Loucy (cell line): ENCODE results near the gene SETBP1.

Source experiments
- H2AFZ ChIP-seq: fragments of 200-600 bp; sonication (generic); 2 replicates; pipeline ENCODE4 v1.6.0; 2016; ENCODE audit warnings: antibody characterized with exemption, mild to moderate bottlenecking, low read length, moderate library complexity
- H3F3A ChIP-seq: fragments of 200-600 bp; 2 replicates; pipeline ENCODE4 v1.6.0; 2016; ENCODE audit warnings: antibody characterized with exemption, low read depth, mild to moderate bottlenecking
- H3K27me3 ChIP-seq: fragments of 200-600 bp; sonication (generic); 2 replicates; pipeline ENCODE4 v1.6.1; 2014; ENCODE audit warnings: low read length, mild to moderate bottlenecking; ENCODE audit not compliant: insufficient read depth, poor library complexity, severe bottlenecking
- H3K36me3 ChIP-seq: fragments of 200-600 bp; sonication (generic); 2 replicates; pipeline ENCODE4 v1.6.1; 2016; ENCODE audit warnings: low read length; ENCODE audit not compliant: insufficient read depth
- H3K4me1 ChIP-seq: fragments of 200-600 bp; sonication (generic); 2 replicates; pipeline ENCODE4 v1.5.1; 2014; ENCODE audit warnings: low read length, mild to moderate bottlenecking; ENCODE audit not compliant: insufficient read depth, poor library complexity, severe bottlenecking
- H3K4me2 ChIP-seq: fragments of 200-600 bp; sonication (generic); 2 replicates; pipeline ENCODE4 v1.6.0; 2014; ENCODE audit warnings: antibody characterized with exemption, low read length, low read depth, mild to moderate bottlenecking; ENCODE audit not compliant: poor library complexity, severe bottlenecking
- H3K4me3 ChIP-seq: fragments of 200-600 bp; sonication (generic); 2 replicates; pipeline ENCODE4 v1.5.1; 2014; ENCODE audit warnings: low read length, mild to moderate bottlenecking, mixed read lengths; ENCODE audit not compliant: poor library complexity, severe bottlenecking
- H3K79me2 ChIP-seq: fragments of 200-600 bp; sonication (generic); 2 replicates; pipeline ENCODE4 v1.6.1; 2014; ENCODE audit warnings: low read length; ENCODE audit not compliant: insufficient read depth
- H3K9ac ChIP-seq: fragments of 200-600 bp; sonication (generic); 2 replicates; pipeline ENCODE4 v1.6.0; 2014; ENCODE audit warnings: mild to moderate bottlenecking, low read depth, low read length, moderate library complexity; ENCODE audit not compliant: poor library complexity, severe bottlenecking
- H3K9me2 ChIP-seq: fragments of 200-600 bp; sonication (generic); replicated peaks from 2 replicates; pipeline ENCODE4 v1.6.1; 2016; ENCODE audit warnings: low read depth, low read length, mixed read lengths
- H3K9me3 ChIP-seq: fragments of 200-600 bp; sonication (generic); 2 replicates; pipeline ENCODE4 v1.6.1; 2014; ENCODE audit warnings: mild to moderate bottlenecking, antibody characterized with exemption, low read length, low read depth; ENCODE audit not compliant: insufficient read depth
- H4K20me1 ChIP-seq: fragments of 200-600 bp; sonication (generic); 2 replicates; pipeline ENCODE4 v1.6.0; 2014; ENCODE audit warnings: antibody characterized with exemption, low read length, mild to moderate bottlenecking; ENCODE audit not compliant: insufficient read depth, poor library complexity, severe bottlenecking
- EZH2phosphoT487 ChIP-seq: fragments of 200-600 bp; IDR thresholded peaks from 2 replicates; pipeline ENCODE4 v1.6.1; 2018; ENCODE audit warnings: antibody characterized with exemption, mild to moderate bottlenecking, moderate library complexity, borderline replicate concordance
- TF ChIP-seq, protein P1 (sequence below): fragments of 200-600 bp; sonication (generic); conservative IDR thresholded peaks from 2 replicates; pipeline ENCODE4 v1.5.1; 2014; ENCODE audit warnings: mild to moderate bottlenecking, antibody characterized with exemption, low read length

SETBP1 gene

DNA sequence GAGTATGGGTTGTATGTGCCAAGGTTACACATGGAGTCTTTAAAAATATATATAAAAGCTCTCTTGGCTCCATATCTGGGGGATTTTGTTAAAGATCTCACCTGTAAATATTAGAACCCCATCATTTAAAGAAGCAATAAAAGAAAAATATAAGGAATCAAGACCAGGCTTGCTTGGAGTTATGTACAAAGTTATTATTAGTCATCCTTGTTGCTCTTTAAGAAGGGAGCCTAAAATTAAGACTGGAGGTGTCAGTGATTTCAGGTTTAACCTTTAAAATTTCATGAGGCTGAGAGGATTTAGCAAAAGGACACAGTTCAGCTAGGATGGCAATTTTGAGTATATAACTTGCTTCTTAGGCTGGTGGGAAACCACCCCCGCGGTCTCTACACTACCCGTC is 181.4 kb downstream of the SETBP1 start:
- no peak overlapping the region for H2AFZ ChIP-seq
- H3K9me3 ChIP-seq, result no peaks in the 10 kb centered on the region
- H3K79me2 ChIP-seq, result peaks cover 38% of the 10 kb centered on the region
- H3K4me2 ChIP-seq, result no peak overlapping the region
- no peak overlapping the region for H3K9ac ChIP-seq
- H3K27me3 ChIP-seq, result no peaks in the 10 kb centered on the region
- no peaks in the 10 kb centered on the region for H4K20me1 ChIP-seq
- H3F3A ChIP-seq, result peaks cover 3% of the 10 kb centered on the region; the same call in 1 of the 2 replicates
- TF ChIP-seq, protein P1, sequence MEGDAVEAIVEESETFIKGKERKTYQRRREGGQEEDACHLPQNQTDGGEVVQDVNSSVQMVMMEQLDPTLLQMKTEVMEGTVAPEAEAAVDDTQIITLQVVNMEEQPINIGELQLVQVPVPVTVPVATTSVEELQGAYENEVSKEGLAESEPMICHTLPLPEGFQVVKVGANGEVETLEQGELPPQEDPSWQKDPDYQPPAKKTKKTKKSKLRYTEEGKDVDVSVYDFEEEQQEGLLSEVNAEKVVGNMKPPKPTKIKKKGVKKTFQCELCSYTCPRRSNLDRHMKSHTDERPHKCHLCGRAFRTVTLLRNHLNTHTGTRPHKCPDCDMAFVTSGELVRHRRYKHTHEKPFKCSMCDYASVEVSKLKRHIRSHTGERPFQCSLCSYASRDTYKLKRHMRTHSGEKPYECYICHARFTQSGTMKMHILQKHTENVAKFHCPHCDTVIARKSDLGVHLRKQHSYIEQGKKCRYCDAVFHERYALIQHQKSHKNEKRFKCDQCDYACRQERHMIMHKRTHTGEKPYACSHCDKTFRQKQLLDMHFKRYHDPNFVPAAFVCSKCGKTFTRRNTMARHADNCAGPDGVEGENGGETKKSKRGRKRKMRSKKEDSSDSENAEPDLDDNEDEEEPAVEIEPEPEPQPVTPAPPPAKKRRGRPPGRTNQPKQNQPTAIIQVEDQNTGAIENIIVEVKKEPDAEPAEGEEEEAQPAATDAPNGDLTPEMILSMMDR, result no peak
- TF ChIP-seq EZH2phosphoT487, result no peak
- no peaks in the 10 kb centered on the region for H3K36me3 ChIP-seq
- peaks cover 36% of the 10 kb centered on the region for H3K4me1 ChIP-seq
- H3K9me2 ChIP-seq, result no peaks in the 10 kb centered on the region
- H3K4me3 ChIP-seq, result no peak overlapping the region

DNA sequence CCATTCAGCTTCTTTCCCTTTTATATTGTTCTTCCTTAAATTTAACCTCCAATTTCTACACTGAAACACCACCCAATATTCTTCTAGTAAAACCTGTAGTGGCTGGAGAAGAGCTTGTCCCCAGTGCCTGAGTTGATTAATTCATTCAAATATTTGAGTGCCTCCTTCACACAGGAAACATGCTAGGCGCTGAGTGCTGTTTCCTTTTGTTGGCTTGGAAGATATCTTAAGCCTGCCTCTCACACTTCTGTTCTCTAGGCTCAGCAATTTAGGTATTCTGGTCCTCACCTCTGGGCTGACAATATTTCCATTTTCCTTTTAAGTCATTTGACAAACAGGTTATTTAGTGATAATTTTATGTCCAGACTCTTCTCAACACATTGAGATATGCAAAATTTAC is 185.4 kb downstream of the SETBP1 start:
- Histone ChIP-seq H3K4me3 (no peak overlapping the region), H3K9me3 (no peaks in the 10 kb centered on the region), H3K36me3 (no peaks in the 10 kb centered on the region), H3K4me1 (peaks cover 75% of the 10 kb centered on the region), H3K9me2 (no peaks in the 10 kb centered on the region), H3F3A (peaks cover 15% of the 10 kb centered on the region; the same call in 1 of the 2 replicates), H2AFZ (no peak overlapping the region), H3K4me2 (peak overlapping the region; percentile 60), H3K79me2 (peaks cover 43% of the 10 kb centered on the region), H4K20me1 (no peaks in the 10 kb centered on the region), H3K9ac (peak overlapping the region; percentile 47), H3K27me3 (no peaks in the 10 kb centered on the region)
- TF ChIP-seq, protein P1, result no peak
- no peak for TF ChIP-seq EZH2phosphoT487

DNA sequence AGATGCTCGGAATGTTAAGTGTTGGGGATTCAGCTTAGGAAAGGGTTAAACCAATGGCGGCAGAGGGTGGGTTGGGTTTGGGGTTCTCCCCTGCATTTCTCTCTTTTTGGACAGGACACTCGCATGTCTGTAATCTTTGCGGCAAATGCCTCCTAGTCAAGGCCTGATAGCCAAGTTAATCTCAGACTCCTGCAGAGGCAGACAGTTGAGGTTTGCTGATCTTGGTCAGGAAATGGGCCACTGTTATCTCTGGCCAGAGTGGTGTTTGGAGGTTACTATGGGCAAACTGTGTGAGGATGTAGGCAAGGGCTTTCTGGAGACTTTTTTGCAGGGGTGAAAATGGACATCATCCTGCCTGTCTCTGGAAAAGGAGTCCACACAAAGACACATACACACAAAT is 188.8 kb downstream of the SETBP1 start:
- Histone ChIP-seq H3K4me2 (peak overlapping the region; percentile 61), H3K4me3 (peak overlapping the region; percentile 43), H3K9ac (peak overlapping the region; percentile 60), H3K9me3 (no peaks in the 10 kb centered on the region), H3K79me2 (peaks cover 27% of the 10 kb centered on the region), H3K36me3 (peaks cover 4% of the 10 kb centered on the region; the same call in 1 of the 2 replicates), H3K27me3 (no peaks in the 10 kb centered on the region), H3K4me1 (peaks cover 74% of the 10 kb centered on the region), H4K20me1 (no peaks in the 10 kb centered on the region), H2AFZ (no peak overlapping the region), H3K9me2 (no peaks in the 10 kb centered on the region), H3F3A (peaks cover 15% of the 10 kb centered on the region; the same call in 1 of the 2 replicates)
- TF ChIP-seq, protein P1, result no peak
- TF ChIP-seq EZH2phosphoT487, result no peak
